Measurements from ENCODE around the gene GDPD4.

Gene GDPD4

GRCh38 chr11:77244277-77245027 is 57.0 kb downstream of the GDPD4 start:
- no peak for DNase-seq (ENCODE audit: low read depth in 1 of 2, low spot score in 1 of 2)

- no peak for DNase-seq (ENCODE audit: low read depth in 1 of 2, low spot score in 1 of 2)
Measured at GRCh38 chr11:77236901-77237300, 64.6 kb downstream of the GDPD4 start.

DNA sequence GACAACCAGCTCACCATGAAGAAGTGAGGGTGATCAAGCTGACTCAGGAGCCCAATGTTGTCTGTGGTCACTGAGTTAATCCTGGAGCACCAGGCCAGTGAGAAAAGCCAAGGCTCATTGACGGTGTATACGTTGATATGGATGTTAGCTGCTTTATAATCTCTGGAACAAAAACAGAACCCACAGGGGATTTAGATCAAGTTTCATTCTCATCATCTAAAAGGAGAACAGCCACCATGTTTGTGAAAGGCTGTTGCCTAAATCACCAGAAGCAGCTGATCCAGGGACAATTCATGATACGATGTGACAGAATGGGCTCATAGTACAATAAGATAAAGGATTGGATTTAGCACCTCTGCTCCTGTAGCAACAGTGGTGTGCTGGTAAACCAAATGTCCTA is 68.5 kb downstream of the GDPD4 start:
- DNase-seq (ENCODE audit: low read depth in 1 of 2, low spot score in 1 of 2): no peak

DNA sequence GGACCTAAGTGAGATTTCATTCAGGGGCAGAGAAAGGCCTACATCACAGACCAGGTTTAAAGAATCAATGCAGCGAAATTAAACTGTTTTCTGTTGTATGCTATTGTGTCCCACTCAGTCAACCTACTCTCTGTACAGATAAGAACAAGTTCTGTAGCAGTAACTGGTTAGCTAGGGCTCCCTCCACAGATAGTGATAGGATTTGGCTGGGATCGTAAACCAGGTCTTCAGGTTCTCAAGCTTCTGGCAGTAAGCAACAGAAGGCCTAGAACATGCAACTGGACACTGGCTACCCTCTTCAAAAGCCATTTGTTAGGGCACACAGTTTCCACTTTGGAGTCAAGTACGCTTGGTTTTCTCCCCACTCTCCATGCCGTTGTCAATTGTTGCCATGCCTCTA is 69.2 kb downstream of the GDPD4 start:
- no peak for DNase-seq (ENCODE audit: low read depth in 1 of 2, low spot score in 1 of 2)

GRCh38 chr11:77231800-77232199 is 69.7 kb downstream of the GDPD4 start:
- no peak for DNase-seq (ENCODE audit: low read depth in 1 of 2, low spot score in 1 of 2)

DNA sequence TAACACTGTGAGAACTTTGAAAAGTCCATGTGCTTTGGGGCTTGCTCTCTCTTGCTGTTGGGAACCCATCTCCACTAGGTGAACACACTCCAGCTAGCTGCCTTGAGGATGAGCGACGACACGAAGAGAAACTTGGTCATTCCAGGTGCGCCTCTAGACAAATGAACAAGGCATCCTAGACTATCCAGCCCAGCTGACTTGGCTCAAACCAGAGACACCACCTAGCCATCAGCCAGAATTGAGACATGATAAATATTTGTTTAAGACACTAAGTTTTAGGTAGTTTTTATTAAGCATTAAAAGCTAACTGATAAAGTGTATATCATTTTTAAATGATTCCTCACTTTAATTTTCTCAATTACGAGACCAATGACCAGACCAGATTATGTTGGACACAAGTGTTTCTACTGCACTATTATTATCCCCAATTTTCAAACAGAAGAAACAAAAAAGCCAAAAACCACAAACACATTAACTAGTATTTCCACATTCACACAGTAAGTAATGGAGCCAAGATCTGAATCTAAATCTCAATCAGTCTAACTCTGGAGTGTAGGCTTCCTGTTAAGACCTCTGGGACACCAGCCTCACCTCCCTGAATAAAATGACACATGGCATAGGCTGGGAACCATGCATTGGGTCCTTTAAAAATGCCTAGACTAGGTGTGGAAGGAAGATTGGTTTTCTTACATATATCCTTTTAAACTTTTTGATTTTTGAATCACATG is 70.4 kb downstream of the GDPD4 start:
- DNase-seq (ENCODE audit: low read depth in 1 of 2, low spot score in 1 of 2): no peak

GRCh38 chr11:77223797-77224196 is 77.7 kb downstream of the GDPD4 start:
- DNase-seq (ENCODE audit: low read depth in 1 of 2, low spot score in 1 of 2): no peak

DNA sequence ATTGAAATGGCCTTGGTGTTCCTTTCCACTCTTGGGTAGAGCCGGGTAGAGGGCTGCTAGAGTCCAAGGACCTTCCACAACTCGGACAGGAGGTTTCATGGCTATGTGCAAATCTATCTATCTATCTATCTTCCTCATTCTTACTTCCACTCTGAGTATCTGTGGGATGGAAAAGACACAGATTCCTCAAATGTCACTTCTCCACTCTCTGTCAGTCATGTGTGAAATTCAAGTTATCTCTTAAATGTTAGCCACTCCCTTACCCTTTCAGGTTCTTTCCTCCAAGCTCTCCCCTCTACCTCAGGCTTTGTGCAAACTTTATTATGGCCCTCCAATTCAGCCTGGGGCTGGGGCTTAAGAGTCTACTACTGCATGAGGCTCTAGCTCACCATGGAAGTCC is 84.3 kb downstream of the GDPD4 start:
- DNase-seq (ENCODE audit: low read depth in 1 of 2, low spot score in 1 of 2): no peak

- DNase-seq (ENCODE audit: low read depth in 1 of 2, low spot score in 1 of 2): no peak
Measured at GRCh38 chr11:77215106-77215505, 86.4 kb downstream of the GDPD4 start.

DNA sequence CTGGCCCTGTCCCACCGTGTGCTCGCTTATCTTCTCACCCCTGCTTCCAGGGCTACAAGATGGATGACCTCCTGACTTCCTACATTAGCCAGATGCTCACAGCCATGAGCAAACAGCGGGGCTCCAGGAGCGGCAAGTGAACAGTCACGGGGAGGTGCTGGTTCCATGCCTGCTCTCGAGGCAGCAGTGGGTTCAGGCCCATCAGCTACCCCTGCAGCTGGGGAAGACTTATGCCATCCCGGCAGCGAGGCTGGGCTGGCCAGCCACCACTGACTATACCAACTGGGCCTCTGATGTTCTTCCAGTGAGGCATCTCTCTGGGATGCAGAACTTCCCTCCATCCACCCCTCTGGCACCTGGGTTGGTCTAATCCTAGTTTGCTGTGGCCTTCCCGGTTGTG is 86.9 kb downstream of the GDPD4 start:
- no peak for DNase-seq (ENCODE audit: low read depth in 1 of 2, low spot score in 1 of 2)

DNA sequence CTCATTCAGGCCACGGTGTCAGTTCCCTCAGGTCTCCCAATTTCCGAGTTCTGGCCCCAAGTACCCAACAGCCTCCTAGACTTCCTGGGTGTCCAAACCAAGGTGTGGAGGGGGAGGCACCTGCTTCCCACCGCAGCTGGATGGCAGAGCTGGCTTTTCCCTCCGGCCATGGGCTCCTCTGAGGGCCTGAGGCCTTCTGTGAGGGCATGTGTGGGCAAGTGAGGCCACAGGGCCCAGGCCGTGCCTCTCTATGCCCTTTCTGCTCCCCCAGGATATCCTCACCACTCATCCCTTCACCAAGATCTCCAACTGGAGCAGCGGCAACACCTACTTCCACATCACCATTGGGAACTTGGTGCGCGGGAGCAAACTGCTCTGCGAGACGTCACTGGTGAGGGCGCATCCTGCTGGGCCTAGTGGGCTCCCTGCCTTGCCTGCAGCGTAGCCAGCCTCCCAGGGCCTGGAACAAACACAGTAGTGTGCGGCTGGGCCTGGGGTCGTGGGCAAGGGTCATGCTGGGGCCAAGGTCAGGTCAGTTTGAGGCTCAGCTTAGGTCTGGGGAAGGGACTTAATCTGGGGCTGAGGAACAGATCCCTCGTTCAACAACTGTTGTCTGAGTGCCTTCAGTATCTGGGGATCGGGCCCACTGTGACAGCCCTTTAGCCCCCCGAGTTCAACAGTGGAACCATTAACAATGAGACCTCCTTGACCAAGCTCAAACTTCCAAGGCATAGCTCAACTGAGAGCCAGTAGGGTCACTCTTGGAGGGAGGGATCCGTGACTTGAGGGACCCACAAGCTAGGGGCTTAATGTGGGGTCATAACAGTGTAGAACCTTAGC is 87.7 kb downstream of the GDPD4 start:
- DNase-seq (ENCODE audit: low read depth in 1 of 2, low spot score in 1 of 2): no peak

DNA sequence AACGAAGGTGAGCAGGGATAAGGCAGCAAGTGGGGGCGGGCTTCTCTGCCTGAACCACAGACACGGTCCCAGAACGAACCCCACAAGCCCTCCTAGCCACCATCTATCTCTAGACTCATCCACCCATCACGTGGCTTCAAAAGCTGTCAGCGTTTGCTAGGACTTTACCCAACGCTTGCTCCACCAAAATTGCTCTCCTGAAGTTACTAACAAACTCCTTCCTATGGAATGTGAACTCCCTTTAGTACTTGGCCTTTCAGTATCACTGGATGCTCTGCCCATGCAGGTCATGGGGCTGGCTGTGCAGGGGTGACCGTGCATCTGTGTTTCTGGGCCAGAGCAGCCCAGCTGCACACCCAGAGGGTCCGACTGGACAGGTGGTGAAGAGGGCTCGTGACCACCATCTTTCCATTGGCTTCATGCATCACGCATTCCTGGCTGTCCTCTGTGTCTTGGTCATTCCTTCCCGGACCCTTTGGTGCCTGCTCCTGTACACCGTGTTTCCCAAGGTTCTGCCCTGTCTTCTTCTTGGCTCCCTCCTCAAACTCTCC is 88.4 kb downstream of the GDPD4 start:
- DNase-seq (ENCODE audit: low read depth in 1 of 2, low spot score in 1 of 2): no peak

- DNase-seq (ENCODE audit: low read depth in 1 of 2, low spot score in 1 of 2): no peak
Measured at GRCh38 chr11:77212314-77213007, 89.0 kb downstream of the GDPD4 start.

DNA sequence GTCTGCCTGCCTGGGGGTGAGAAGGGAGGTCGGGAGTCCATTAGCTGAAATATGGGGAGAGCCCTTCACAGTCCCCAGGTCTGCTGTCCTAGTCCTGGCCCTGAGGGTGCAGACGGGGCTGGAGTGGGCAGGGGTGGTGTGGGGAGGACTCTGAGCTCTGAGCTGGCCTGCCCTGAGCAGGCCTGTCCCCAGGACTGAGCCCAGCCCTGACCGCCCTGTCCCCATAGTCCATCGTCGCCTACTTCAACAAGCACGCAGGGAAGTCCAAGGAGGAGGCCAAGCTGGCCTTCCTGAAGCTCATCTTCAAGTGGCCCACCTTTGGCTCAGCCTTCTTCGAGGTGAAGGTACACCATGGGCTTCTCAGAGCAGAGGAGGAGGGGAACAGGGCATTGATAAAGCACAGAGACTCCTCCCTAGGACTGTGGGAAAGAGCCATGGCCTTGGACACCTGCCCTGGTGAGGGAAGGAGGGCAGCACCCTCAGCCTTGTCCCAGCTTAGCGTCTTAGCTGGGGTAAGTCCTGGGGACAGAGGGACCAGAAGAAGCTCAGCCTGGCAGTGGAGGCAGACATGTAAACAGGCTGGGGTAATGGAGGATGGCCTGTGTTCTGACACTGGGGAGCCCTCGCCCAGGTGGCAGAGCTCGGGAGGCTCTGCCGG is 89.8 kb downstream of the GDPD4 start:
- DNase-seq (ENCODE audit: low read depth in 1 of 2, low spot score in 1 of 2): no peak

DNA sequence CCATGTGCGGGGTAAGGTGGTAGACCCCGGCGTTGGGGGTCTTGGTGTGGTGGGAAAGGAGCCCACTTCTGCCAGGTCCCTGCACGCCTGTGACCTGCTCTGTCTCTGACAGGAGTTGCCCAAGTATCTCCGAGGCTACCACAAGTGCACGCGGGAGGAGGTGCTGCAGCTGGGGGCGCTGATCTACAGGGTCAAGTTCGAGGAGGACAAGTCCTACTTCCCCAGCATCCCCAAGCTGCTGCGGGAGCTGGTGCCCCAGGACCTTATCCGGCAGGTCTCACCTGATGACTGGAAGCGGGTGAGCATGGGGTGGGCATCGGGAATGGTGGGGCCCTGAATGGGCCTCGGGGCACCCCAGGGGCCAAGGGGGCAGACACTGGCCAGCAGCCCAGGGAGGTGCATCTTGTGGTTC is 90.4 kb downstream of the GDPD4 start:
- no peak for DNase-seq (ENCODE audit: low read depth in 1 of 2, low spot score in 1 of 2)

GRCh38 chr11:77209663-77210062 is 91.8 kb downstream of the GDPD4 start:
- no peak for DNase-seq (ENCODE audit: low read depth in 1 of 2, low spot score in 1 of 2)

DNA sequence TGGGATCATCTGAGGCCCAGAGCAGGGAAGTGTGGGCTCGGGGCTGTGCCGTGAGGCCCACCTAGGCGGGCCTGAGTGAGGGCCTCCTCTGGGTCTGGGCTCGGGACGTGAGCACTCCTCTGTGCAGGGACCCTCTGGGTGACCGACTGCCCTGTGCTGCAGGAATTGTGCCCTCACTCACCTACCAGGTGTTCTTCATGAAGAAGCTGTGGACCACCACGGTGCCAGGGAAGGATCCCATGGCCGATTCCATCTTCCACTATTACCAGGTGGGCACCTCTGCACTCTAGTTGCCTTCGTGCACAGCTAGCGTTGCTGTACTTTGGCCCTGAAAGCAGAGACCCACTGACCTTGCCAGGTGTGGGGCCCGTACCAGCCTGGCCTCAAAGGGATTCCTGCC is 93.0 kb downstream of the GDPD4 start:
- no peak for DNase-seq (ENCODE audit: low read depth in 1 of 2, low spot score in 1 of 2)

GRCh38 chr11:77207618-77208313 is 93.7 kb downstream of the GDPD4 start:
- no peak for DNase-seq (ENCODE audit: low read depth in 1 of 2, low spot score in 1 of 2)

DNA sequence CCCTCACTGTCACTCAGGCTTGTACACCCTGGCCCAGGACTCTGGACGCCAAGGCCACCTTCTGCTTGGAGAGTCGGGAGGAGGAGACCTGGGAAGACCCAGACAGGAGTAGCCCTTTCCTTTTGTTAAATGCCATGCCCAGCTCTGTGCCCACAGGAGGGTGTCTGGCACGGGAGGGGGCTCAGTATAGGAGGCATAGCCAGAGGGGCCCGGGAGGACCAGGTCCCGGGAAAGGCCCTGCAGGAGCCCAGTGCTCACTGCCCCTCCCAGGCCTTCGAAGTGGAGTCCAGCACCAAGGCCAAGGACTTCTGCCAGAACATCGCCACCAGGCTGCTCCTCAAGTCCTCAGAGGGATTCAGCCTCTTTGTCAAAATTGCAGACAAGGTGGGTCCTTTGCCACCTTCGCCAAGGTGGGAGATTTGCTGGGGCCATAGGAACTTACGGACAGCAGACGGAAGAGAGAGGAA is 94.4 kb downstream of the GDPD4 start:
- DNase-seq (ENCODE audit: low read depth in 1 of 2, low spot score in 1 of 2): no peak
